Omental fat pad (tissue), 4 donors: ENCODE data around the gene SWSAP1. TPM values are rescaled to one million over a fixed set of nuclear protein-coding genes. Genes with fewer than 3 reads are reported as not detected.
"Not testable (repeated sequence)": the region's sequence is repeated elsewhere in the genome, so short reads cannot be mapped to it uniquely, and the experiment has no call there.

Source experiments
- ATAC-seq: fragments of 150-250 bp; one replicate; pipeline ENCODE4 v1.9.1; 2016; ENCODE audit warnings: mild to moderate bottlenecking, moderate library complexity; ENCODE audit not compliant: low FRiP score
- DNase-seq: peaks from one replicate; pipeline ENCODE4 v3.0.0-alpha.2; 2019; ENCODE audit warnings: low spot score
- CTCF ChIP-seq, 3 donors: fragments of 450-650 bp; IDR thresholded peaks; one replicate each; pipeline ENCODE4 v1.5.1; 2016 to 2017; ENCODE audit warnings: antibody characterized with exemption in 3 of 3, mild to moderate bottlenecking in 3 of 3, moderate library complexity in 2 of 3
- total RNA-seq, 4 donors: library from RNA; depleted of rRNA; stranded (reverse); fragments of >200 nt; gene quantifications; one replicate each; pipeline ENCODE4 v1.1.0, GENCODE V29; 2016

SWSAP1 gene
- total RNA-seq, 4 donors from 2014 or later, result 0.48 to 3.8 (median 1.6) TPM

GRCh38 chr19:11345122-11345803, 29.2 kb upstream of the SWSAP1 start:
- DNase-seq (no peak), ATAC-seq (no peak)
- no peak for TF ChIP-seq CTCF (IDR thresholded peaks at IDR 0.05)

- peak; percentile 90 for DNase-seq
- peak; percentile 98 for ATAC-seq
- TF ChIP-seq CTCF (IDR thresholded peaks at IDR 0.05), result no peak
These were observed 28.1 kb upstream of the SWSAP1 start, which contains the start of the genes CCDC159 and TMEM205 for GRCh38 chr19:11346104-11346940. CCDC159 (plus strand) TSS chr19:11346519; CDS start chr19:11346607, 88 bp downstream. TMEM205 (minus strand) TSS chr19:11346268; CDS start chr19:11345619, 649 bp downstream.

- TF ChIP-seq CTCF (IDR thresholded peaks at IDR 0.05), result no peak
- ATAC-seq, result no peak
- DNase-seq, result no peak
These were observed 26.9 kb upstream of the SWSAP1 start for GRCh38 chr19:11347546-11348039.

GRCh38 chr19:11349171-11349570, 25.3 kb upstream of the SWSAP1 start:
- ATAC-seq, result no peak

GRCh38 chr19:11354102-11354501, 20.4 kb upstream of the SWSAP1 start:
- ATAC-seq, DNase-seq: not testable (repeated sequence)

More at GRCh38 chr19:11349171-11349570, 25.3 kb upstream of the SWSAP1 start:
- DNase-seq, result no peak
- no peak for TF ChIP-seq CTCF (IDR thresholded peaks at IDR 0.05)

- peak; percentile 97 for DNase-seq
- peak; percentile 83 for ATAC-seq
- no peak for TF ChIP-seq CTCF (IDR thresholded peaks at IDR 0.05)
These were observed 19.0 kb upstream of the SWSAP1 start, which contains the start of gene PLPPR2 for GRCh38 chr19:11355160-11356073. PLPPR2 (plus strand) TSS chr19:11355432; CDS start chr19:11357674, 2,242 bp downstream.
